Measurements from ENCODE around the gene TRIM27. TPM values are rescaled to one million over a fixed set of nuclear protein-coding genes. Genes with fewer than 3 reads are reported as not detected.

Gene TRIM27
- total RNA-seq, 1 donor from 2014 or later = 54.5 TPM

- H3K4me2 ChIP-seq (ENCODE audit: low read length) = no peak overlapping the region
- peaks cover 71% of the 10 kb centered on the region for H3K36me3 ChIP-seq (ENCODE audit: insufficient read depth, low read length)
- peaks cover 24% of the 10 kb centered on the region for H3K36me3 Mint-ChIP-seq (ENCODE audit: low read depth, unreplicated experiment)
- H3K9ac ChIP-seq (ENCODE audit: low read length) = no peak overlapping the region
- H3K4me3 Mint-ChIP-seq (ENCODE audit: unreplicated experiment) = no peak overlapping the region
- FAIRE-seq = no peak
- H3K27ac Mint-ChIP-seq (ENCODE audit: unreplicated experiment) = no peak overlapping the region
- TF ChIP-seq, protein P1, sequence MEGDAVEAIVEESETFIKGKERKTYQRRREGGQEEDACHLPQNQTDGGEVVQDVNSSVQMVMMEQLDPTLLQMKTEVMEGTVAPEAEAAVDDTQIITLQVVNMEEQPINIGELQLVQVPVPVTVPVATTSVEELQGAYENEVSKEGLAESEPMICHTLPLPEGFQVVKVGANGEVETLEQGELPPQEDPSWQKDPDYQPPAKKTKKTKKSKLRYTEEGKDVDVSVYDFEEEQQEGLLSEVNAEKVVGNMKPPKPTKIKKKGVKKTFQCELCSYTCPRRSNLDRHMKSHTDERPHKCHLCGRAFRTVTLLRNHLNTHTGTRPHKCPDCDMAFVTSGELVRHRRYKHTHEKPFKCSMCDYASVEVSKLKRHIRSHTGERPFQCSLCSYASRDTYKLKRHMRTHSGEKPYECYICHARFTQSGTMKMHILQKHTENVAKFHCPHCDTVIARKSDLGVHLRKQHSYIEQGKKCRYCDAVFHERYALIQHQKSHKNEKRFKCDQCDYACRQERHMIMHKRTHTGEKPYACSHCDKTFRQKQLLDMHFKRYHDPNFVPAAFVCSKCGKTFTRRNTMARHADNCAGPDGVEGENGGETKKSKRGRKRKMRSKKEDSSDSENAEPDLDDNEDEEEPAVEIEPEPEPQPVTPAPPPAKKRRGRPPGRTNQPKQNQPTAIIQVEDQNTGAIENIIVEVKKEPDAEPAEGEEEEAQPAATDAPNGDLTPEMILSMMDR (IDR thresholded peaks at IDR 0.05; ENCODE audit: insufficient read depth, low read depth, low read length) = no peak
- TF ChIP-seq EZH2 (IDR thresholded peaks at IDR 0.05; ENCODE audit: insufficient read depth, low read length) = no peak
- peaks cover 15% of the 10 kb centered on the region for H3K4me1 ChIP-seq (ENCODE audit: insufficient read depth, low read length)
- no peak overlapping the region for H3K27ac ChIP-seq (ENCODE audit: low read depth, low read length)
- H3K9me3 Mint-ChIP-seq (ENCODE audit: unreplicated experiment) = no peaks in the 10 kb centered on the region
- H3K4me3 ChIP-seq (ENCODE audit: insufficient read depth, low read depth, low read length) = no peak overlapping the region
- H3K27me3 ChIP-seq (ENCODE audit: insufficient read depth, low read length) = no peaks in the 10 kb centered on the region
- peaks cover 8% of the 10 kb centered on the region for H3K79me2 ChIP-seq (ENCODE audit: insufficient read depth, low read length)
- no peak overlapping the region for H2AFZ ChIP-seq (ENCODE audit: low read depth, low read length)
- no peaks in the 10 kb centered on the region for H3K27me3 Mint-ChIP-seq (ENCODE audit: low read depth, unreplicated experiment)
- H4K20me1 ChIP-seq (ENCODE audit: insufficient read depth, low read length) = peaks cover 23% of the 10 kb centered on the region
- no peak for DNase-seq (ENCODE audit: low read depth)
- peaks cover 10% of the 10 kb centered on the region for H3K4me1 Mint-ChIP-seq (ENCODE audit: low read depth, unreplicated experiment)
- no peaks in the 10 kb centered on the region for H3K9me3 ChIP-seq (ENCODE audit: insufficient read depth, low read depth, low read length)
These were observed 20.1 kb downstream of the TRIM27 start for GRCh38 chr6:28903686-28904085.

- Histone ChIP-seq H3K27ac (ENCODE audit: low read depth, low read length) (no peak overlapping the region), H3K4me1 (ENCODE audit: insufficient read depth, low read length) (peaks cover 6% of the 10 kb centered on the region), H3K27me3 (ENCODE audit: insufficient read depth, low read length) (no peaks in the 10 kb centered on the region), H3K4me2 (ENCODE audit: low read length) (no peak overlapping the region), H3K9me3 (ENCODE audit: insufficient read depth, low read depth, low read length) (no peaks in the 10 kb centered on the region), H2AFZ (ENCODE audit: low read depth, low read length) (no peak overlapping the region), H3K36me3 (ENCODE audit: insufficient read depth, low read length) (peaks cover 61% of the 10 kb centered on the region), H3K4me3 (ENCODE audit: insufficient read depth, low read depth, low read length) (no peak overlapping the region), H4K20me1 (ENCODE audit: insufficient read depth, low read length) (peaks cover 13% of the 10 kb centered on the region), H3K79me2 (ENCODE audit: insufficient read depth, low read length) (peaks cover 7% of the 10 kb centered on the region), H3K9ac (ENCODE audit: low read length) (no peak overlapping the region)
- no peak for DNase-seq (ENCODE audit: low read depth)
- no peak for TF ChIP-seq EZH2 (IDR thresholded peaks at IDR 0.05; ENCODE audit: insufficient read depth, low read length)
- TF ChIP-seq, protein P1 (IDR thresholded peaks at IDR 0.05; ENCODE audit: insufficient read depth, low read depth, low read length) = no peak
- Mint-ChIP-seq H3K27me3 (ENCODE audit: low read depth, unreplicated experiment) (no peaks in the 10 kb centered on the region), H3K4me1 (ENCODE audit: low read depth, unreplicated experiment) (peaks cover 3% of the 10 kb centered on the region), H3K27ac (ENCODE audit: unreplicated experiment) (no peak overlapping the region), H3K36me3 (ENCODE audit: low read depth, unreplicated experiment) (peaks cover 23% of the 10 kb centered on the region), H3K9me3 (ENCODE audit: unreplicated experiment) (no peaks in the 10 kb centered on the region), H3K4me3 (ENCODE audit: unreplicated experiment) (no peak overlapping the region)
- no peak for FAIRE-seq
These were observed 22.0 kb downstream of the TRIM27 start for GRCh38 chr6:28901831-28902230.

DNA sequence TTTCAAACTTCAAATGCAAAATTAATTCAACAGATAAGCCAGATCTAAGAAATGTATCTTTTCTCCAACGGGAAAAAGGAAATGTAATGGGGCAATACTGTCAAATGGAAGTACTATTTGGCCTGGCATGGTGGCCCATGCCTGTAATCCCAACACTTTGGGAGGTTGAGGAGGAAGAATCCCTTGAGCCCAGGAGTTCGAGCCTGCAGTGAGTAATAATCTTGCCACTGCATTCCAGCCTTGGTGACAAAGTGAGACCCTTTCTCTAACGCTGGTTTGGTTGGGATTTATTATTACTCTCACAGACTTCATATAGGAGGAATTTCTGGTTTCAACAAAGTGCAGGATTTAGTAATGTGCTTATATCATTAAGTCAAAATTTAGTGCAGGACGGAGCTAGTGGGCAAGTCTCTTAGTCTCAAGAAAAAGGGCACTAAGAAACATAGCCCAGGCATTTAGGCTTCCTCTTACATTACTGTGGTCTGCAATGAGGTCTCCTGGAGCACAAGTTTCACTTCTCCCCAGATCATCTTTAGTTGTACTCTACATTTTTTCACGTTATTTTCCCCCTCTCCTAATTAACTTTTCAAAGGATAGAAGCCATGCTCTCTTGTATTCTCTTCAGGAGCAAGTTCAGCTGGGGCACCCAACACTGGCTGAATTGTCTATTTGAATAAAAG lies 23.1 kb downstream of the TRIM27 start:
- no peak overlapping the region for H3K4me3 Mint-ChIP-seq (ENCODE audit: unreplicated experiment)
- no peak overlapping the region for H2AFZ ChIP-seq (ENCODE audit: low read depth, low read length)
- H3K27ac ChIP-seq (ENCODE audit: low read depth, low read length) = no peak overlapping the region
- H3K36me3 ChIP-seq (ENCODE audit: insufficient read depth, low read length) = peaks cover 50% of the 10 kb centered on the region
- no peak overlapping the region for H3K9ac ChIP-seq (ENCODE audit: low read length)
- FAIRE-seq = no peak
- no peak for DNase-seq (ENCODE audit: low read depth)
- H3K4me3 ChIP-seq (ENCODE audit: insufficient read depth, low read depth, low read length) = no peak overlapping the region
- H3K27me3 Mint-ChIP-seq (ENCODE audit: low read depth, unreplicated experiment) = no peaks in the 10 kb centered on the region
- peaks cover 6% of the 10 kb centered on the region for H3K4me1 ChIP-seq (ENCODE audit: insufficient read depth, low read length)
- H3K79me2 ChIP-seq (ENCODE audit: insufficient read depth, low read length) = no peaks in the 10 kb centered on the region
- H3K36me3 Mint-ChIP-seq (ENCODE audit: low read depth, unreplicated experiment) = peaks cover 16% of the 10 kb centered on the region
- H3K4me2 ChIP-seq (ENCODE audit: low read length) = no peak overlapping the region
- no peaks in the 10 kb centered on the region for H3K9me3 Mint-ChIP-seq (ENCODE audit: unreplicated experiment)
- no peaks in the 10 kb centered on the region for H3K9me3 ChIP-seq (ENCODE audit: insufficient read depth, low read depth, low read length)
- H3K27ac Mint-ChIP-seq (ENCODE audit: unreplicated experiment) = no peak overlapping the region
- H3K4me1 Mint-ChIP-seq (ENCODE audit: low read depth, unreplicated experiment) = peaks cover 2% of the 10 kb centered on the region
- TF ChIP-seq, protein P1 (IDR thresholded peaks at IDR 0.05; ENCODE audit: insufficient read depth, low read depth, low read length) = no peak
- peaks cover 6% of the 10 kb centered on the region for H4K20me1 ChIP-seq (ENCODE audit: insufficient read depth, low read length)
- H3K27me3 ChIP-seq (ENCODE audit: insufficient read depth, low read length) = no peaks in the 10 kb centered on the region
